ENCODE measurements around the gene THAP12. TPM values are rescaled to one million over a fixed set of nuclear protein-coding genes. Genes with fewer than 3 reads are reported as not detected.
"Not testable (repeated sequence)": the region's sequence is repeated elsewhere in the genome, so short reads cannot be mapped to it uniquely, and the experiment has no call there.

Gene THAP12
- total RNA-seq, 1 experiment from 2014 or later = 44.1 TPM

DNA sequence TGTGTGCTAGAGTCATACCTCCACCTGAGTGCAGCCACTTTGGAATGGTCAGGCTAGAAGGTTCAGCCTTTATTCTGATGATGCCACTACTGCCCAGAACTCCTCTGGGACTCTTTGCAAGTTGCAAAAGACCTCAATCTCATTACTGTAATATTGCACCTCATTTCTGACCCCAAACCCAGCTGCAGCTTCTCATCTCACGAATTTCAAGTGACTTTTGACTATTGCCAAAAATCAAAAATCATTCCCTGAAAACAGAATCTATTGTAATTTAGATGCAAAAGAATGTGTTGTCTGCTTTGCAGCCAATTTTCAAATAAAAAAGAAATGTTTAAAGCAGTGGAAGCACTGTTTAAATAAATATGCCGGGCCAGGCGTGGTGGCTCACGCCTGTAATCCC lies 25.4 kb upstream of the THAP12 start:
- POLR2A ChIA-PET = no interaction called here
- Histone ChIP-seq H3K36me3 (ENCODE audit: control insufficient read depth in 1 of 2, insufficient read depth in 2 of 2, low read length in 2 of 2) (no peaks in the 10 kb centered on the region), H3K9me2 (ENCODE audit: insufficient read depth) (no peaks in the 10 kb centered on the region), H3K27ac (ENCODE audit: low read depth, low read length) (no peak overlapping the region), H4K20me1 (ENCODE audit: insufficient read depth) (no peaks in the 10 kb centered on the region), H3K9ac (ENCODE audit: low read length) (no peak overlapping the region), H3K4me3 (replicated peaks in 1 of 2; ENCODE audit: low read depth in 1 of 2, low read length in 2 of 2) (no peak overlapping the region), H3K4me1 (ENCODE audit: control insufficient read depth in 1 of 2, insufficient read depth in 2 of 2, low read length in 2 of 2) (no peaks in the 10 kb centered on the region), H2AFZ (ENCODE audit: low read depth, low read length, poor library complexity, severe bottlenecking) (no peak overlapping the region), H3K79me2 (ENCODE audit: insufficient read depth, low read length) (no peaks in the 10 kb centered on the region), H3K4me2 (ENCODE audit: low read length) (no peak overlapping the region), H3K9me3 (ENCODE audit: control insufficient read depth in 1 of 2, insufficient read depth in 1 of 2, low read depth in 1 of 2, low read length in 2 of 2) (no peaks in the 10 kb centered on the region), H3K27me3 (ENCODE audit: insufficient read depth, low read length) (no peaks in the 10 kb centered on the region)
- ATAC-seq = no peak
- TF ChIP-seq SRF (IDR thresholded peaks at IDR 0.05; ENCODE audit: low read depth) (no peak), POLR2AphosphoS5 (IDR thresholded peaks at IDR 0.05; ENCODE audit: low read depth, low read length) (no peak)
- DNase-seq (ENCODE audit: low read depth, low spot score) = no peak
- RAD21 ChIA-PET (ENCODE audit: low non-redundant PET in 1 of 2, low total read pairs in 2 of 2, uncharacterized antibody in 2 of 2, unreplicated experiment in 2 of 2) = no interaction called here
- CTCF ChIA-PET = no interaction called here
- intact Hi-C loops (cut with micrococcal nuclease) = no loop called here
- no TSS peak for BruUV-seq (replicated peaks)

GRCh38 chr11:76401484-76401883 lies 20.6 kb upstream of the THAP12 start:
- H4K20me1 ChIP-seq (ENCODE audit: insufficient read depth); ATAC-seq; RAD21 ChIA-PET (ENCODE audit: low non-redundant PET in 1 of 2, low total read pairs in 2 of 2, uncharacterized antibody in 2 of 2, unreplicated experiment in 2 of 2); DNase-seq (ENCODE audit: low read depth, low spot score); H3K9me3 ChIP-seq (ENCODE audit: control insufficient read depth in 1 of 2, insufficient read depth in 1 of 2, low read depth in 1 of 2, low read length in 2 of 2); H2AFZ ChIP-seq (ENCODE audit: low read depth, low read length, poor library complexity, severe bottlenecking); H3K4me1 ChIP-seq (ENCODE audit: control insufficient read depth in 1 of 2, insufficient read depth in 2 of 2, low read length in 2 of 2); H3K36me3 ChIP-seq (ENCODE audit: control insufficient read depth in 1 of 2, insufficient read depth in 2 of 2, low read length in 2 of 2); H3K27ac ChIP-seq (ENCODE audit: low read depth, low read length); H3K4me3 ChIP-seq (replicated peaks in 1 of 2; ENCODE audit: low read depth in 1 of 2, low read length in 2 of 2); POLR2A ChIA-PET; intact Hi-C loops (cut with micrococcal nuclease); H3K9me2 ChIP-seq (ENCODE audit: insufficient read depth); BruUV-seq (replicated peaks); H3K4me2 ChIP-seq (ENCODE audit: low read length); H3K79me2 ChIP-seq (ENCODE audit: insufficient read depth, low read length); CTCF ChIA-PET; H3K27me3 ChIP-seq (ENCODE audit: insufficient read depth, low read length); H3K9ac ChIP-seq (ENCODE audit: low read length): not testable (repeated sequence)

DNA sequence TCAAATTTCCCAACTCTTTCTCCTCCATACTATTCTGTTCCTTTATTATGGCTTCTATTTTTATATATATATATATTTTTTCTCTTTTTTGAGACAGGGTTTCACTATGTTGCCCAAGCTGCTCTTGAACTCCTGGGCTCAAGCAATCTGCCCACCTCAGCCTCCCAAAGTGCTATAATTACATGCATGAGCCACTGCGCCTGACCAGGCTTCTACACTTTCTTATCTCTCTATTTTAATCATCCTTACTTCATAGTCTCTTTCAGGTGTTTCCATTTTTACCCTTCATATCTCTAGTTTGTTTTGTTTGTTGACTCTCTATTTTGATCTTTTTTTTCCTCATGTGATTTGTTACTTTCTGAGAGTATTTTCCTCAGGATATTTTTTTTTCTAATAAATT lies 20.0 kb upstream of the THAP12 start:
- H3K4me2 ChIP-seq (ENCODE audit: low read length) = no peak overlapping the region
- ChIA-PET RAD21 (ENCODE audit: low non-redundant PET in 1 of 2, low total read pairs in 2 of 2, uncharacterized antibody in 2 of 2, unreplicated experiment in 2 of 2) (no interaction called here), CTCF (no interaction called here), POLR2A (no interaction called here)
- H2AFZ ChIP-seq (ENCODE audit: low read depth, low read length, poor library complexity, severe bottlenecking) = no peak overlapping the region
- H3K27ac ChIP-seq (ENCODE audit: low read depth, low read length) = no peak overlapping the region
- no peak overlapping the region for H3K4me3 ChIP-seq (replicated peaks in 1 of 2; ENCODE audit: low read depth in 1 of 2, low read length in 2 of 2)
- H3K9ac ChIP-seq (ENCODE audit: low read length) = no peak overlapping the region
- H3K27me3 ChIP-seq (ENCODE audit: insufficient read depth, low read length) = no peaks in the 10 kb centered on the region
- DNase-seq (ENCODE audit: low read depth, low spot score) = no peak
- BruUV-seq (replicated peaks) = no TSS peak
- TF ChIP-seq RAD21 (IDR thresholded peaks at IDR 0.05; ENCODE audit: low read depth) (no peak), CBX3 (IDR thresholded peaks at IDR 0.05; ENCODE audit: low read depth) (no peak), ZNF274 (IDR thresholded peaks at IDR 0.05; ENCODE audit: low read depth, low read length) (no peak)
- no peaks in the 10 kb centered on the region for H3K9me2 ChIP-seq (ENCODE audit: insufficient read depth)
- H3K9me3 ChIP-seq (ENCODE audit: control insufficient read depth in 1 of 2, insufficient read depth in 1 of 2, low read depth in 1 of 2, low read length in 2 of 2) = no peaks in the 10 kb centered on the region
- H3K4me1 ChIP-seq (ENCODE audit: control insufficient read depth in 1 of 2, insufficient read depth in 2 of 2, low read length in 2 of 2) = no peaks in the 10 kb centered on the region
- no peak for ATAC-seq
- H3K79me2 ChIP-seq (ENCODE audit: insufficient read depth, low read length) = no peaks in the 10 kb centered on the region
- no peaks in the 10 kb centered on the region for H3K36me3 ChIP-seq (ENCODE audit: control insufficient read depth in 1 of 2, insufficient read depth in 2 of 2, low read length in 2 of 2)
- intact Hi-C loops (cut with micrococcal nuclease) = no loop called here
- H4K20me1 ChIP-seq (ENCODE audit: insufficient read depth) = no peaks in the 10 kb centered on the region
